Thyroid gland (tissue), 4 donors: Measurements from ENCODE around the gene TBCCD1. TPM values are rescaled to one million over a fixed set of nuclear protein-coding genes. Genes with fewer than 3 reads are reported as not detected.

Experiments
- DNase-seq, 2 donors: peaks; one replicate each; pipeline ENCODE4 v3.0.0-alpha.2; 2019
- H3K27ac ChIP-seq, 3 donors: fragments of 200-600 bp; sonication (generic); 1 replicate in 2 of 3; 2 replicates in 1 of 3; pipeline ENCODE4 v1.5.1; 2016 to 2019; ENCODE audit warnings: mild to moderate bottlenecking in 1 of 3, moderate library complexity in 1 of 3
- H3K27me3 ChIP-seq: fragments of 200-600 bp; sonication (generic); one replicate; pipeline ENCODE4 v1.5.1; 2019
- H3K36me3 ChIP-seq, 2 donors: fragments of 200-600 bp; sonication (generic); one replicate each; pipeline ENCODE4 v1.5.1; 2016 to 2019
- H3K4me1 ChIP-seq, 2 donors: fragments of 200-600 bp; sonication (generic); one replicate each; pipeline ENCODE4 v1.5.1; 2017 to 2019
- H3K4me3 ChIP-seq, 3 donors: fragments of 200-600 bp; sonication (generic); replicated peaks in 1 of 3; 1 replicate in 2 of 3; 2 replicates in 1 of 3; pipeline ENCODE4 v1.5.1; 2016; ENCODE audit warnings: mild to moderate bottlenecking in 1 of 3
- H3K9me3 ChIP-seq: fragments of 200-600 bp; sonication (generic); one replicate; pipeline ENCODE4 v1.5.1; 2017
- CTCF ChIP-seq, 6 experiments: fragments of 200-600 bp in 3 of 6; fragments of 450-650 bp in 3 of 6; sonication (generic) in 3 of 6; IDR thresholded peaks; one replicate each; pipeline ENCODE4 v1.5.1; 2016 to 2019; ENCODE audit warnings: antibody characterized with exemption in 6 of 6, mild to moderate bottlenecking in 2 of 6, inconsistent platforms in 1 of 6, moderate library complexity in 1 of 6
- POLR2A ChIP-seq, 2 donors: fragments of 450-650 bp; IDR thresholded peaks; one replicate each; pipeline ENCODE4 v1.6.1; 2017; ENCODE audit warnings: antibody characterized with exemption in 2 of 2, mild to moderate bottlenecking in 2 of 2, moderate library complexity in 1 of 2
- WGBS, 2 donors: methylation state at CpG; one replicate each; pipeline ENCODE4 v1.1.5; 2017; 5-methylcytosine and 5-hydroxymethylcytosine counted together
- intact Hi-C: fragments of 100-400 bp; cut with DNase I; formaldehyde crosslinking; loops from one replicate; pipeline ENCODE4 v1.15.1; 2023
- total RNA-seq, 4 donors: library from RNA; depleted of rRNA; stranded (reverse); fragments of >200 nt; gene quantifications; one replicate each; pipeline ENCODE4 v1.2.3, GENCODE V29; 2016

The TBCCD1 gene
- total RNA-seq, 4 donors from 2014 or later, result 20.8 to 24.3 (median 21.6) TPM

GRCh38 chr3:186552408-186553031 is 14.6 kb downstream of the TBCCD1 start:
- intact Hi-C loops, result no loop called here
- Histone ChIP-seq H3K27ac (no peak overlapping the region), H3K4me3 (no peak overlapping the region), H3K9me3 (no peaks in the 10 kb centered on the region), H3K27me3 (no peaks in the 10 kb centered on the region), H3K36me3 (peaks cover 18 to 45% of the 10 kb centered on the region in 2 donors), H3K4me1 (no peaks in the 10 kb centered on the region)
- 85 to 88% methylated on average over 5 of the region's 5 CpGs for WGBS, 2 donors
- TF ChIP-seq POLR2A (IDR thresholded peaks at IDR 0.05), result no peak
- no peak for TF ChIP-seq CTCF (IDR thresholded peaks at IDR 0.05)
- no peak for DNase-seq

GRCh38 chr3:186551387-186551786 is 15.8 kb downstream of the TBCCD1 start:
- WGBS, 2 donors, result 94 to 95% methylated on average over 6 of the region's 6 CpGs
- TF ChIP-seq CTCF (IDR thresholded peaks at IDR 0.05) (no peak), POLR2A (IDR thresholded peaks at IDR 0.05) (no peak)
- no peaks in the 10 kb centered on the region for H3K9me3 ChIP-seq
- H3K36me3 ChIP-seq, result peaks cover 20 to 37% of the 10 kb centered on the region in 2 donors
- no peak overlapping the region for H3K4me3 ChIP-seq
- no peak overlapping the region for H3K27ac ChIP-seq
- no peaks in the 10 kb centered on the region for H3K4me1 ChIP-seq
- no peak for DNase-seq
- intact Hi-C loops, result no loop called here
- H3K27me3 ChIP-seq, result no peaks in the 10 kb centered on the region

DNA sequence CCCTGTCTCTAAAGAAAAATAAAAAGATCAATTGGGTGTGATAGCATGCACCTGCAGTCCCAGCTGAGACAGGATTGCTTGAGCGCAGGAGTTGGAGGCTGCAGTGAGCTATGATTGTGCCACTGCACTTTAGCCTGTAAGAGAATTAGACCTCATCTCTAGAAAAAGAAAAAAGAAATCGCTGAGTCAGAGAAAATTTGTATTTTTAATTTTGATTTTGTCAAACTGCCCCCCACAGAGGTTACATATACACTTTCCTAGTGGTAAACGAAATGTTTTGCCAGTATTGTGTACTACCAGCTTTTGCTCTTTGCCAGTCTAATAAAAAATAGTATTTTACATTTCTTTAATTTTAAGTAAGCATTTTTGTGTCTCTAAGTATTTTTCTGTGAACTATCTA is 17.6 kb downstream of the TBCCD1 start:
- H3K36me3 ChIP-seq, result peaks cover 19 to 27% of the 10 kb centered on the region in 2 donors
- WGBS, 2 donors, result 95 to 98% methylated on average over 3 of the region's 3 CpGs
- no peak overlapping the region for H3K4me3 ChIP-seq
- intact Hi-C loops, result no loop called here
- H3K9me3 ChIP-seq, result no peaks in the 10 kb centered on the region
- no peaks in the 10 kb centered on the region for H3K4me1 ChIP-seq
- DNase-seq, result no peak
- H3K27me3 ChIP-seq, result no peaks in the 10 kb centered on the region
- TF ChIP-seq POLR2A (IDR thresholded peaks at IDR 0.05) (no peak), CTCF (IDR thresholded peaks at IDR 0.05) (no peak)
- H3K27ac ChIP-seq, result no peak overlapping the region

DNA sequence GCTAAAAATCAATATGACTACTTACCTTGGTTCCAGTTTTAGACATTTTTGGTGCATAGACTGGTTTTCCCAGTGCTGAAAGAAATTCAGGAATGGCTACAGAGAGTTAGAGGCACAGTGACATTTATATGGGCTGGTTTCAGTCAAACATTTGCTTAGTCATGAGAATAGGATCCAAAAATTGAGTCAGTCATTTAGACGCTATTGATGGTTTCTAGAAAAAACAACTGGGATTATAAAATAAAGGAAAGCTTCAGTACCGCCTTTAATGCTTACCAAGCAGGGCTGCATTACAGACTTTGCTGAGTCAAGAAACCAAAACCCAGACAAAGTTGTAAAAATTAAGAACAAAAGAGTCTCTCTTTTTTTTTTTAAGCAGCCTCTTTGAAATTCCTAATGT is 22.9 kb downstream of the TBCCD1 start, which contains the start of gene CRYGS:
Gene CRYGS, minus strand, starts transcription at position 100 of the 400 bp plus-strand sequence. Its CDS starts 54 bp downstream, at position 46.
- no peak for DNase-seq
- WGBS, 2 donors, result 92% methylated on average over 2 of the region's 2 CpGs
- intact Hi-C loops, result loop anchor here (5.0 kb wide), 2 partner anchors 287 to 562 kb away; no protein-coding TSS in a partner anchor

More for the DNA sequence above, 22.9 kb downstream of the TBCCD1 start, which contains the start of gene CRYGS:
- H3K27ac ChIP-seq, result no peak within 1 kb of the TSS
- no peak within 1 kb of the TSS for H3K4me3 ChIP-seq
- H3K36me3 ChIP-seq, result peaks cover 4 to 8% of the 10 kb centered on the region in 2 donors
- no peaks in the 10 kb centered on the region for H3K9me3 ChIP-seq
- H3K4me1 ChIP-seq, result peaks cover 0 to 3% of the 10 kb centered on the region in 2 donors
- no peak for TF ChIP-seq POLR2A (IDR thresholded peaks at IDR 0.05)
- TF ChIP-seq CTCF (IDR thresholded peaks at IDR 0.05), result no peak
- H3K27me3 ChIP-seq, result no peaks in the 10 kb centered on the region
